BJ (cell line): ENCODE results near the gene ADAMTS12. TPM values are rescaled to one million over a fixed set of nuclear protein-coding genes. Genes with fewer than 3 reads are reported as not detected.

Source experiments
- CTCF ChIA-PET: fragments of 350-600 bp; formaldehyde crosslinking; extraction: SDS; loops from one replicate; lab custom pipeline; 2021; ENCODE audit warnings: antibody characterized with exemption, inconsistent platforms; lab: Yijun Ruan, JAX
- POLR2A ChIA-PET: fragments of 300-600 bp; sonication (Branson Sonifier 250); formaldehyde crosslinking; extraction: SDS; loops from one replicate; lab custom pipeline; 2021; ENCODE audit warnings: antibody characterized with exemption; lab: Charles Lee
- DNase-seq: peaks from one replicate; pipeline ENCODE4 v3.0.0-alpha.2; 2011; ENCODE audit warnings: low read depth
- H3K27me3 ChIP-seq: 2 replicates; pipeline ENCODE4 v1.6.0; 2011; ENCODE audit warnings: low read length; ENCODE audit not compliant: control insufficient read depth, insufficient read depth
- H3K36me3 ChIP-seq: 2 replicates; pipeline ENCODE4 v1.5.1; 2011; ENCODE audit warnings: low read length; ENCODE audit not compliant: control insufficient read depth, insufficient read depth
- H3K4me3 ChIP-seq: 2 replicates; pipeline ENCODE4 v1.5.1; 2011; ENCODE audit warnings: low read depth, mild to moderate bottlenecking, control low read depth, low read length
- CTCF ChIP-seq: IDR thresholded peaks from 2 replicates; pipeline ENCODE4 v1.5.1; 2011; ENCODE audit warnings: low read depth, mild to moderate bottlenecking, control low read depth, inconsistent platforms, low read length, moderate library complexity; ENCODE audit not compliant: insufficient read depth
- polyA plus RNA-seq: library from polyadenylated mRNA; depleted of rRNA; stranded (reverse); fragments of >200 nt; gene quantifications from 2 replicates; pipeline ENCODE4 v1.2.3, GENCODE V29; 2011; rRNA removed
- small RNA-seq: library from RNA; depleted of rRNA; stranded (forward); fragments of <200 nt; gene quantifications from one replicate; pipeline ENCODE3, GENCODE V24; 2012; ENCODE audit warnings: low replicate concordance, low read depth; ENCODE audit not compliant: insufficient read length

ADAMTS12 gene
- polyA plus RNA-seq, 1 experiment = 25.6 TPM

GRCh38 chr5:33477816-33478215, 414.0 kb downstream of the ADAMTS12 start:
- H3K4me3 ChIP-seq = no peak overlapping the region
- no peak for DNase-seq
- H3K36me3 ChIP-seq = peaks cover 2% of the 10 kb centered on the region
- no peaks in the 10 kb centered on the region for H3K27me3 ChIP-seq
- POLR2A ChIA-PET = interaction anchor here (0.7 kb wide), 1 partner anchor 861 kb away, joined by 12 read pairs; no protein-coding TSS in a partner anchor
- TF ChIP-seq CTCF = no peak
- CTCF ChIA-PET = interaction anchor here (1.3 to 1.6 kb wide), 3 partner anchors 13 to 492 kb away, joined by 3 to 5 read pairs (median 4); no protein-coding TSS in a partner anchor

- Histone ChIP-seq H3K36me3 (peaks cover 2% of the 10 kb centered on the region), H3K4me3 (no peak overlapping the region), H3K27me3 (no peaks in the 10 kb centered on the region)
- ChIA-PET POLR2A (no interaction called here), CTCF (no interaction called here)
- DNase-seq = no peak
- TF ChIP-seq CTCF = no peak
Observed at GRCh38 chr5:33476992-33477391, 414.8 kb downstream of the ADAMTS12 start.

GRCh38 chr5:33475706-33476105, 416.1 kb downstream of the ADAMTS12 start:
- no peak overlapping the region for H3K4me3 ChIP-seq
- DNase-seq = no peak
- CTCF ChIA-PET = no interaction called here
- H3K36me3 ChIP-seq = peaks cover 2% of the 10 kb centered on the region
- POLR2A ChIA-PET = no interaction called here
- no peaks in the 10 kb centered on the region for H3K27me3 ChIP-seq
- TF ChIP-seq CTCF = no peak

GRCh38 chr5:33474931-33475499, 416.8 kb downstream of the ADAMTS12 start:
- ChIA-PET POLR2A (no interaction called here), CTCF (no interaction called here)
- H3K4me3 ChIP-seq = no peak overlapping the region
- H3K27me3 ChIP-seq = no peaks in the 10 kb centered on the region
- H3K36me3 ChIP-seq = peaks cover 7% of the 10 kb centered on the region
- TF ChIP-seq CTCF = no peak
- no peak for DNase-seq

- CTCF ChIA-PET = no interaction called here
Observed at GRCh38 chr5:33474004-33474403, 417.8 kb downstream of the ADAMTS12 start.

More at GRCh38 chr5:33474004-33474403, 417.8 kb downstream of the ADAMTS12 start:
- Histone ChIP-seq H3K27me3 (no peaks in the 10 kb centered on the region), H3K36me3 (peaks cover 13% of the 10 kb centered on the region), H3K4me3 (no peak overlapping the region)
- no peak for DNase-seq
- no peak for TF ChIP-seq CTCF
- POLR2A ChIA-PET = no interaction called here

Small RNA genes within 50 kb of the gene (small RNA-seq; reads per million reads assigned to genes)
- gene RNU6-923P = not detected

Other genes with a start within 250 kb of the ADAMTS12 start
- gene RXFP3, start 44.4 kb upstream of the ADAMTS12 start, polyA plus RNA-seq = not detected in 2 replicates
- gene SLC45A2, start 92.7 kb upstream of the ADAMTS12 start, polyA plus RNA-seq = not detected in 2 replicates
- 7.1 and 11.2 TPM in 2 replicates for gene AMACR, start 116.1 kb upstream of the ADAMTS12 start, polyA plus RNA-seq
- 1.8 and 2.2 TPM in 2 replicates for gene C1QTNF3, start 151.2 kb upstream of the ADAMTS12 start, polyA plus RNA-seq